NCI-H2196 (cell line): Measurements from ENCODE around the gene SLC22A1.
"Not testable (repeated sequence)": the region's sequence is repeated elsewhere in the genome, so short reads cannot be mapped to it uniquely, and the experiment has no call there.

Experiments used
- DNase-seq: peaks from one replicate; lab custom pipeline; 2025; ENCODE audit not compliant: unreplicated experiment; lab: John Stamatoyannopoulos, UW

Gene SLC22A1

DNA sequence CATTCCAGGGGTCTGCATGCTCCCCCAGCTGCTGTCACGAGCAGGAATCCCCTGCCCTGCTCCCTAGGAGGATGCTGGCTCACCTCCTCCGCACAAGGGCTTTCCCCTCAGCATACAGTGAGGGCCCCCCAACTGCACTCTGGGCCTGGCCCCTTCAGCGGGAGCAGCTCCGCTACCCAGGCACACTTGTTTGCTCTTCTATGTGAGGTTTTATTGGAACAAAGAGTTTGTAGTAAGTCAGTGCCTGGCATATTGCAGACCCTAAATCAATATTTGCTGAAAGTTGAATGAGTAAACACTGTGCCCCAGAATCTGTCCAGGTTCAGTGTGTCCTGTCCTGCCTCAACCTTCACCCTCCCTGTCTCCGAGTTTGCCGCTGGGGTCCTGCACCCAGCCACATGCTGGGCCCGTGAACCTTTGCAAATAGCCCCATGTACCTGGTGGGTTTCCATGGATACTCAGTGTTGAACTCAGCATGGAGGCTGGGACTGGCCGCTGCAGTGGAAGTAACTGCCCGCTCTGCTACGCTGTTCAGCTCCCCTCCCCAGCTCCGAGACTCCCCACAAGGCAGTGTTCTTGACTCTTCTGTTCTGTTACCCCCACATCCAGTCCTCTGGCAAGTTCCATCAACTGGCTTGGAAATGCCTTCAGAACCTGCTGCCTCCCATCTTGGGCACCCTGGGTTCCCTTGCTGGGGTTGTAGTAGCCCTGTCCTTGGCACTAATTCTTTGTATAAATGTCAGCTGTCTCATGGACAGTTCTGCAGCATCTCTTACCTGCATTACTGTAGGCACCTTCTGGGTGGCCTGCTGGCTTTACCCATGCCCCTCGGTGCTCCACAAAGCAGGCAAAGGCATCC is 15.7 kb downstream of the SLC22A1 start:
- DNase-seq = no peak

DNA sequence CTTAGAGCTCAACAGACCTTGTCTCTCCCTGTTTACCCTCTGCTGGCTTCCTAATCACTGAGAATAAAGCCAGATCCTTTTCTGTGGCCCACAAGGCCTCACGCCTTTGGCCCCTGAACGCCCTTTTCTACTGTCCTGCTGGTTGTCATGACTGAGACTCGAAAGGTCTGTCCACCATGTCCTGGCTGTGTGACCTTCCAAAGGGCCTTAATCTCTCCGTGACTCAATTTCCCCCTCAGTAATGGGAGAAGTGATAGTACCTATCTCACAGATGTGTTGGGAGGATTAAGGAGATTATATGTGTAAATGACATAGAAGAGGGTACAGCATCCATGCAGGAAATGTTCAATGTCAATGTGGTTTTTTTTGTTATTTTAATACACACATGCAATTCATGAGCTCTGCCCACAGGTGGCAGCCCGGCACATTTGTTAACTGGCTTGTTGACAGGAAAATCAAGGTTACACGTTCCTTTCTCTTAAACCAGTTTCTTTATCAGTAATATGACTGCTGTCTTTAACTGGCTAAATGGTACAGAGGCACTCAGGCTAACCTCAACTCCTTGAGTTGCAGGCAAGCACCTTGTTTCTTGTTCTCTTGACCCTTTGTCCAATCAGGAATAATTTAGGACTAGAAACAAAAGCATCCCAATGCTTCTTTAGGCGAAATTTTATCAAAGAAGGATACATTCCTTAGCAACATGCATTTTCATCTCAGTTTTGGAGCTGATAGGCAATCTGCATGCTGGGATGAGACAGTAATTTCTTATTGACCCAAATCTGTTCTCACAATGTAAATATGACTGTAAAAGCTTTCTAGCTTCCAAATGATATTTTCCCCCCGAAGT is 16.6 kb downstream of the SLC22A1 start:
- DNase-seq = peak; percentile 30

DNA sequence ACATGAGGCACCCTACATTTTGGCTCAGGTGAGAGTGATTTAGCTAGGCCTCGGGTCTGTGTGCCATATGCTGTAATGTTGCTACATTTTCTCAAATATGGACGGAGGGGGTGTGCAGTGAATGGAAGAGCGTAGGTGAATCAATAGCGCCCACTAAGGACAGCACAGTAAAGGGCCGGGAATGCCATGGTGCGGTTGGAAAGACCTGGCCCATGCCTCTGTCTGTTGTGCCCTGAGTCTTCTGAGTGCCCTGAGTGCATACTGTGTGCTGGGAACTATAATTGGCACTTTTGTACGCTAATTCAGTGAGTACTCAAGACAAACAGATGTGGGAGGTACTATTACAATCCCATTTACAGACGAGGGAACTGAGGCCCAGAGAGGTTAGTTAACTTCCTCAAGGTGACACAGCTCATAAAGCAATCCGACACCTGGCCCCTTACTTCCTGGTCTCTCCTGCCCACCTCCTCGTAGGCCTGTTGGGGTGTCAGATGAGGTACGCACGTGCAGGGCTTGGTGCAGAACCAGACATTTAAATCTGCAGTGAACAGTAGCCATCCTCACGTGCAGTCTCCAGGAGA is 17.3 kb downstream of the SLC22A1 start:
- no peak for DNase-seq

DNA sequence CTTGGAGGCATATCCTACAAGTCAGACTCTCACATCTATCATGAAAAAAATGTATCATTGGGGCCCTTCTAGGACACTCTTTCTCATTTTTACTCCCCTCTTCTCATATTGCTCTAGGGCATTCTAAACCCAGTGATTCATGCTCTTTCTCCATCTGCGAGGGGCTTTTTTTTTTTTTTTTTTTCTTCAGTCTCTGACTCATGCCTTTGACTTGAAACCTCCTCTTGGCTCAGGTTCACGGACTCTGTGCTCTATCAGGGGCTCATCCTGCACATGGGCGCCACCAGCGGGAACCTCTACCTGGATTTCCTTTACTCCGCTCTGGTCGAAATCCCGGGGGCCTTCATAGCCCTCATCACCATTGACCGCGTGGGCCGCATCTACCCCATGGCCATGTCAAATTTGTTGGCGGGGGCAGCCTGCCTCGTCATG is 17.8 kb downstream of the SLC22A1 start:
- DNase-seq = no peak

DNA sequence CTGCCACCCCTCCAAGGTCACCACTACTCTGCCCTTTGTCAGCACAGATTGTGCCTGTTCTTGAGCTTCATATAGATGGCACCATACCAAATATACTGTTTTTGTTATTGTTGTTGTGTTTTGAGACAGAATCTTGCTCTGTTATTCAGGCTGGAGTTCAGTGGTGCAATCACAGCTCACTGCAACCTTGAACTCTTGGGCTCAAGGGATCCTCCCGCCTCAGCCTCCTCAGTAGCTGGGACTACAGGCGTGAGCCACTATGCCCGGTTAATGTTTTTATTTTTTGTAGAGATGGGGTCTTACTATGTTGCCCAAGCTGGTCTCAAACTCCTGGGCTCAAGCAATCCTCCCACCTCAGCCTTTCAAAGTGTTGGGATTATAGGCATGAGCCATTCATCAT is 18.9 kb downstream of the SLC22A1 start:
- not testable (repeated sequence) for DNase-seq

DNA sequence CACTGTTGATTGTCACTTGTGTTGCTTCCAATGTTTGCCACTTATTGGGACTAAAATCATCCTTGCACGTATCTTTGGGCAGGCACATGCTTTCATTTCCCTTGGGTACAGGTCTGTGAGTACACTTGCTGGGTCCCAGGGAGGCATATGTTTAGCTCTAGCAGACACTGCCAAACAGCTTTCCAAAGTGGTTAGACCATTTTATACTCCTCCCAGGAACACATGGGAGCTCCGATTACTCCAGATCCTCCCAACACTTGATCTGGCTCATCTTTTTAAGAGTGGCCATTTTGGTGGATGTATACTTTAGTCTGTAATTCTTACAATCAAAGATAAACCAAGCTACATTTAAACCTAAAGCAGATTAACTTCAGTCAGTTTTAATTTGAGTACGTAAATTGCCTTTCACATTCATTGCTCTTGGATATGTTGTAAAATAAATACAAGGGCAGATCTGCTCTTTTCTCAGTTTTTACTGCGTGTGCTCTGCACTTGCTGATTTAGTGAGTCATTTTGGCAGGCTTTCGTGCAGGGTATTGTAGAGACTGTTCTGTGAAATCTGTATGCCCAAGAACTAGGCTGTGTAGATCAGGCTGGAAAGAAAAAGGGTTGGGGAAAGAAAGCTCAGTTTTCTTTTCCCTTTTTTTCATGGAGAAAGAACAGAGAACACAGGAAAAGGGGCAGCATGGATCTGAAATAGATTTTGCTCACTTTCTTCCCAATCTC is 19.5 kb downstream of the SLC22A1 start:
- DNase-seq = no peak

DNA sequence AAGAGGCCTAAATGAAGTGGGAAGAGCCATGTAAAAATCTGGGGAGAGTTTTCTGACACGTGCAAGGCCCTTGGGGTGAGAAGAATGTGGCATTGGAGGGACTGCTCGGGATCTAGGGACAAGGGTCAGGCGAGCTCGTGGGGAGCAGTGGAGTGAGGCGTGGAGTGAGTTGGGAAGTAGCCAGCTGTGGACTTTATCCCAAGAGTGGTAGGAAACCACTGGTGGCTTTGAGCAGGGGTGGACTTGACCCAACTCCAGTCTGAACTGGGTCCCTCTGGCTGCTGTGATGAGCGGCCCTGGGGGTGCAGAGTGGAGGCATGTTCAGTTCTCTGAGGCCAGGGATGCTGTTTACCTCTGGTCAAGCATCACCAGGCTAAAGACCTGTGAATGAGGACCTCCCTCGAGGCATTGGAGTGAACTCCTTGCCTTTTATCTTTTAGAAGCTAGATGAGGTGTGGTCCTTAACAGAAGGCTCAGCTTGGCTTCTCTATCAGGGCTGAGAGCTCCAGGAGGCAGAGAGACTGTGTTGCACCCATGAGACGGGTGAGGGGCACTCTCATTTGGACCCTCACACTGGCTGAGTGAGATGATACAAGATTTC is 20.6 kb downstream of the SLC22A1 start:
- no peak for DNase-seq

DNA sequence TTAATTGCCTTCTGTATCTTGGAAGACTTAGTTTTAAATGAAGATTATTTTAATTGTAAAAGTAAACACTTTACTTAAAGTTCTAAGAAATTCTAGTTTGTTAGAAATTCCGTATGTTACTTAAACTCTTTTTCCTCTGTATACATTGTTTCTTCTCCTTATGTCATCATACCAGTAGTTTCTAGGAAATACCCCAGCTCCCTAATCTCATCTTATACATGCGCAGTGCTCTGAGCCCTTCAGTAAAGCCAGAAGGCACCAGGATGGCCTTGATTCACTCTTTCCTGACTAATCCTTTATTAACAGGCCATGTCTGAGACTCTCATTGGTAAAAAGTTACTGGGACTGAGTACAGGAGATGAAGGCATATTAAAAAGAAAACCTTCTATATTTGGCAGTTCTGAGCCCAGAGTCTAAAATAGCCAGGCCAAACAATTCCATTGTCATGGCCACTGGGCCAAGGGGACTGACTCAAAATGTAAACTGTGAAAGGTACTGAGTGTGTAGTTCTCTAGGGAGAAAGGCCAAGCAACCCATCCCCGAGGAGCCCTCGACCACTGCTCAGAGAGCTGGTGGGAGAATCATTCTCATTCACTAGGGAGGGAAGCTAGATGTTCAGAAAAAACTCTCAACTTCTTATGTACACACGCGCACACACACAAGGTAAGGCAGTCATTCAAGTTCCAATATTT is 25.0 kb downstream of the SLC22A1 start:
- DNase-seq = no peak

DNA sequence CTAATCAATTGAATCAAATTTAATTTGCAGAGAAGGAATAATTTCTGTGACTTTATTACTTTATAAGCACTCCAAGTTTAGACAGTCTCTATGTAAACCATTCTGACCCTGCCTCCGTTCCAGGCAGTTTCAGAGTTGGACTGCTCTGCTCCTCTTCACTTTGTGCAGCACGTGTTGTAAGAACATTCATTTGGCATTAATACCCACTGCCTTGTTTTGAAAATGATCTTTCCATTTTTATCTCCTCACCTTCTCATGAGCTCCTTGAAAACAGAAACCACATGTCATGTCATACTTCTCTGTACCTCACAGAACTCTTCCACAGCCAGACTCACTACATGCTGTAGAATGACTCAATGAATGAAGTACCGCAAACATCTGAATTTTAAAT is 25.5 kb downstream of the SLC22A1 start:
- no peak for DNase-seq

DNA sequence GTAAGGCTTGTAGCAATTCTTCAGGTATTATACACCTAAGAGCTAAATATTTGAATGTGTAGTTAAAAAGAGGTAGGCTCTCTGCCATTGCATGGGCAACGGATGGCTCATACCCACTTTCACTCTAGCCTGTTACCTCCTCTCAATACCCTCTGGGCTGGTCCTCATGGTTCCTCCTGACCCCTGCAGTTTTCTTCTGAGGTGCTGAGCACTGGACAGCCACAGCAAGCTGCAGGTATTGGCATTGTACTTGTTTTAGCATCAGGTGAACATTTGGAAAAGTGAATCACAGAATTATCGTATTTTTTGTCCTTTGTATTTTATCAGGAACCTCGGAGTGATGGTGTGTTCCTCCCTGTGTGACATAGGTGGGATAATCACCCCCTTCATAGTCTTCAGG is 32.9 kb downstream of the SLC22A1 start:
- DNase-seq = no peak

DNA sequence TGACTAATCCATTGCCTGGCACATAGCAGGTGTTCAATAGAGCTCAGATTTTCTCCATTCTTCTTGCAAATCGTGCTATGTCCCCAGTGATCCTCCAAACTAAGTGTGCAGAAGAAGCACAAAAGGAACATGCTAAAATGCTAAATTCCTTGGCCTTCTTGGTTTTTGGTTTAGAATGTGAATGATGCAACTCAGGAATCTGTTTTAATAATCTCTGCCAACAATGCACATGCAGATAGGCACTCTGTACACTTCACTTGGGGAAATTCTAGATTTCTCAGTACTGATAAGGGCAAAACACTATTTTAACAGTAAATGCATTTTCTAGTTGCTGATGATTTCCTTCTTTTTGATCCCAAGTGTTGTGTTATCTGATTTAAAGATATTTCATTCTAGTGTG is 35.2 kb downstream of the SLC22A1 start:
- no peak for DNase-seq

DNA sequence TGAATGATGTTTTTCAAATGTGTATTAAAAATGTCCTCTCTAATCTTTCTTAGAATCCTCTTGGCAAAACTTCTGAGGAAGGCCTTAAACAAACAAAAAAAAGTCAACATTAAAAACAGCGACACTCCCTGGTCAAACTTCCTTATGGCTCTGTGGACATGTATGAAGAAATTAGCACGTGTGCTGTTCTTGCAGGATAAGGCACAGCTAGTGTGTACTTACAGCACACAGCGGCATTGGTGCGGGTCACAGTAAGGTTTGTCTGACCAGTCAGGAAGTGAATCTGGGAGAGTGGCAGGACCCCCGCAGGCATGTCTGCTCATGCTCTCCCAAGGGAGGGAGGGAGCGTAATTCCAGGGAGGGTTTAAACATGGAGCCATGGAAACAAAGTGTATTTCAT is 38.8 kb downstream of the SLC22A1 start:
- no peak for DNase-seq

DNA sequence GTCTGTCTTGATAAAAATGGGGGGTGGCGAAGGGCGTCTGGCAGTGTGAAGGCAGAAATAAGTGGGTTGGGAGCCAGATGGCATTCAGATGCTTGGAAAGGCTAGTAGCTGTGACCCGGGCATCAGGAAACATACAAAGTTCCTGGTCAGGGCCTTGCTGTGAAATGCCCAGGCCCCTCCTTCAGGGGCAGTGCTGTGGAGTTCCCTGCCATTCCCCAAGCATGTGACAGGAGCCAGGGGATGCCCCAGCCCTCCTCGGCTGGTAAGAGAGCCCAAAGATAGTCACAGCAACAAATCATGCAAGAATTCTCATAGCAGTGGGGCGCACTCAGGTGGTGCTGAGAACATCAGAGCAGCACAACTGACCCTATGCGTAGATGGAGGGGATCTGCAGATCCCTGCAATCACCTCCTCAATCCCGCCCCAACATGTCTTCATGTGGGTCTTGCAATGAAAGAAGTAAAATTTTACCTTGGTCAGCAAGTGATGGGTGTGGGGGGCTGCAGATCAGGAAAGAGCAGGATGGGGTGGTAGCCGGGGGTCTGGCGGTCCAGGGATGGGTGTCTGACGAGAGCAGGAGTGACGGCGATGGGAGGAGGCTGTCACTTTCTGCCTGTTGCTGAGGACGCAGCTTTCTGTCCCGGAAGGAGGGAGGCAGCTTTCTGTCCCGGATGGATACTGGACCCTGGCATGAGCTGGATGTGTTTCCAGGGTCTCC is 39.5 kb downstream of the SLC22A1 start:
- no peak for DNase-seq

DNA sequence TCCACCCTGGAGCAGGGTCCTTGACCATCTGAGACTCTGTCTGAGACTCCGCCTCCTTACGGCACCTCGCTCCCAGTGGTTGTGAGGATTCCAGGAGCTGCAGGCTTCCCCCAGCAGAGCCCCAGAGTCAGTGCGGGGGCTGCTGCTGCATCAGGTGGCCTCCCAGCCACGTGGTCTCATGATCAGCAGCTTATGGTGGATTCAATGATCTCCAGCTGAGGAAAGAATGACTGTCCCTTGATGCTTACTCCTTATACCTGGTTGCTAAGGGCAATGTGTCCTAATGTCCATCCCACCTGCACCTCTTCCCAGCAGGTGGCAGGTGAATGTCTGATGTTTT is 40.0 kb downstream of the SLC22A1 start:
- no peak for DNase-seq

DNA sequence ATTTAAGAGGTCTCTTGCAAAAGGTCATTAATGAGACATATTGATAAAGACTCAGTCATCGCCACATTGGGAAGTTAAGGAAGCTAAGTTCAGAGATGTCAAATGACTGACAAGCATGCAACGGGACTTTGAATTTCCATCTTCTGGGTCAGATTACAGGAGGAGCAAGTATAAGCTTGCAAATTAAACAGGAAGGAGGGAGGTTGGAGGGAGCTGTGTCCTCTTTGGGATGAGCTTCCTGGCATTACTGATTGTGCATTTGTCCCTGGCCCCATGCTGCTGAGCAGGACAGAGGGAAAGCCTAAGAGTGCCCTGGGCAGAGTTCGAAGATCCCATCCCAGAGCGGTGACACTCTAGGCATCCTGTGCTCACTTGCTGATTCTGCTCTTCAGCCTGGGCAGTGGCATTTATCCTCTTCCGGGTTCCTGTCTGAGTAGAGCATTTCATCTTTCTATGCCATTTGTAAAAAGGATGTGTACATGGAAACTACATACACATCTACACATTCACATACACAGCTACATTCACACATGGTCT is 40.5 kb downstream of the SLC22A1 start:
- no peak for DNase-seq

DNA sequence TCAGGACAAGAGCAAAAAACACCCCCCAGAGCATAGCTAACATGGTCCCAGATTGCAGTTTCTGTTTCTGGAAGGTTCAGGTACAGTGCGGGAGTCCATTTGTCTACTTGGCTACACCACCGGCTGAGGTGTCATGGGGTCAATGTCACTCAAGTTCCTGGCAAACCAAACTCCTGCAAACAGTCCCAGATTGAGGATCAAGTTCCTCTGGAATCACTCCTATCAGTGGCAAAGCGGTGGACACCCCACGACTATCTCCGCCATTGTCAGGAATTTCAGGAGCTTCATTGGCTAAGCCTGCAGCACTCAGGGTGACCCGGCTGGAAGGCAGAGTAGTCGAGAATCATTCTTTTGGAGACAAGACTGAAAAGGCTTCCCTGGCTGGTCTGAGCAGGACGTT is 41.8 kb downstream of the SLC22A1 start:
- DNase-seq = no peak

DNA sequence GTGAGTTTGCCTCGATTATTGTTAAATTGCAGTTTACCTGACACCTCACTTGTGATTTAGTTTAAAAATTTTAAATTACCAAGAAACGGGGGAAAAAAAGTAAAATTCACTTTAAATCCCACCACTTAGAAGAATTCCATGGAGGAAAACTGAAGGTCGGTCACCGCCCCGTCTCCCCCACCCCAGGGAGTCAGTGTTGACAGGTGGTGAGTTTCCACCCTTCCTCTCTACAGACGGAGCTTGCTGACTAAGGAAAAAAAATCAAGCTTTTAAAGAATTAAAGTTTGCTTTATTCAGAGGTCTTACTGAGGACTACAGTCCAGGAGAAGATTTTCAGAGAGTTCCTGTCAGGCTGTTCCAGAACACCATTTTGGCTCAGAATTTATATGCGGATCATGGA is 42.3 kb downstream of the SLC22A1 start:
- DNase-seq = no peak

DNA sequence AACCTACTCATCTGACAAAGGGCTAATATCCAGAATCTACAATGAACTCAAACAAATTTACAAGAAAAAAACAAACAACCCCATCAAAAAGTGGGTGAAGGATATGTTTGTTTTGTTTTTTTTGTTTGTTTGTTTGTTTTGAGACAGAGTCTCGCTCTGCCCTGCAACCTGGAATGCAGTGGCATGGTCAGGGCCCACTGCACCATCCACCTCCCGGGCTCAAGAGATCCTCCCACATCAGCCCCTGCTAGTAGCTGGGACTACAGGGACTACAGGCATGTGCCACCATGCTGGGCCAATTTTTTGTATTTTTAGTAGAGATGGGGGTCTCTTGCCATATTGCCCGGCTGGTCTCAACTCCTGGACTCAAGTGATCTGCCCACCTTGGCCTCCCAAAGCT is 44.3 kb downstream of the SLC22A1 start:
- DNase-seq = not testable (repeated sequence)

DNA sequence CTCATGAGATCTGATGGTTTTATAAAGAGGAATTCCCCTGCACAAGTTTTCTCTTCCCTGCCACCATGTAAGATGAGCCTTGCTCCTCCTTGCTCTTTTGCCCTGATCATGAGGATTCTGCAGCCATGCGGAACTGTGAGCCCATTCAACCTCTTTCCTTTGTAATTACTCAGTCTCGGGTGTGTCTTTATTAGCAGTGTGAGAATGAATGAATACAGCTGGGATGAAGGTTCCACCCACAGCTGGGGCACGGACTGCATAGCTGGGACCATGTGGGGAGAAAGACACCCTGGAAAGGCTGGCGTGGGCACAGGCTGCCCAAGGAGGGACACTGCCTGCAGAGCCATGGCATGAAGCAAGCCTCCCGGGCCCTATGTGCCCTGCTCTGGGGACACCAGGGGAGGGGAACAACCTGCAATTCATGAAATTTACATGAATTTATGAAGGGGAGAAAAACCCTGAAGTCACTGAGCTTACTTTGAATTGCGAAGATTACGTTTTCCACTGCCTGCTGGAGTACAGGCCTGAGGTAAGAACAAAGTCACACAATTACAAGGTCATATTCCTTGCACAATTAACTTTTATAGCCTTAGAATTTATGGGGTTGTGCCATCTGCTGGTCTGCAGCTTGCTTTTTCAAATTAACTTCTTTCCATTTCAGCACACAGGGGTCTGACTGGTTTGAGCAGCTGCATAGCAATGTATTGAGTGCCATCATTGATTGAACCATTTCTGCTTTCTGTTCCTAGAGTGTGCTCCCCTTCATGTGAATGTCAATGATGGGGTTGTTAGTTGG is 46.2 kb downstream of the SLC22A1 start:
- no peak for DNase-seq
